GM20000 (cell line): ENCODE data around the gene SLC25A41.
A peak's percentile ranks its signal among the peaks of the same experiment; 100 is the strongest.

ENCODE experiments used
- DNase-seq: peaks from one replicate; pipeline ENCODE4 v3.0.0; 2012; ENCODE audit warnings: low spot score
- CTCF ChIP-seq: IDR thresholded peaks from 2 replicates; pipeline ENCODE4 v1.5.1; 2012; ENCODE audit warnings: mild to moderate bottlenecking, control low read depth; ENCODE audit errors: extremely low read depth, missing control alignments

The SLC25A41 gene

GRCh38 chr19:6476896-6477431, 43.4 kb upstream of the SLC25A41 start:
- no peak for TF ChIP-seq CTCF
- no peak for DNase-seq

DNA sequence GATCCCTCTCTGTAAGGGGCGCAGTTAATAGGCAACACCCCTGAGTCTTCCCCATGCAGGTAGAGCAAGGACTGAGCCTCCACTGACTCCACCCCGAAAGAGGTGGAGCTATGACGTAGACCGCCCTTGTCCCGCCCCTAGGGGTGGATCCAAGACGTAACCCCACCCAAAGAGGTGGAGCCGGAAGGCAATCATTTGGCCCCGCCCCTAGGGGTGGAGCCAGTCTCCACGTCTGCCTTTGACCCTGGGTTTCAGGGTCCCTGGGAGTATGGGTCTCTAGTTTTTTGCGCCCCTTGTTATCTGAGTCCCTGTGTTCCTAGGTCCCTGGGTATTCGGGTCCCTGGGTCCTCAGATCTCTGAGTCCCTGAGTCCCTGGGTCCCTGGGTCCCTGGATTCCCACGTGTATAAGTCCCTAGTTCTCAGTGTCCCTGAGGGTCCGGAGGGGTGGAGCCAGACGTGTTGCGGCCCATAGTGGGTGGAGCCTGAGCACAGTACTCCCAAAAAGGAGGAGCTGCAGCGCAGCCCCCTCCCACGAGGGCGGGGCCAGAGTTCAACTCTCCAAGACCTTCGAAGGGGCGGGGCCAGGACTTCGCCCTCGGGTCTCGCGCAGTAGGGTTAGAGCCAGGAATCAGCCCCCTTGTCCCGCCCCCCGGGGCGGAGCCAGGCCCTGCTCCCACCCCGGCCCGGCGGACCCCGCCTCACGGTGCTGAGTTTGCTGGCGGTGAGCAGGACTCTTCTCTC, 42.8 kb upstream of the SLC25A41 start:
- DNase-seq = peak; percentile 85
- no peak for TF ChIP-seq CTCF

GRCh38 chr19:6475321-6476108, 42.0 kb upstream of the SLC25A41 start:
- DNase-seq = no peak
- TF ChIP-seq CTCF = no peak

DNA sequence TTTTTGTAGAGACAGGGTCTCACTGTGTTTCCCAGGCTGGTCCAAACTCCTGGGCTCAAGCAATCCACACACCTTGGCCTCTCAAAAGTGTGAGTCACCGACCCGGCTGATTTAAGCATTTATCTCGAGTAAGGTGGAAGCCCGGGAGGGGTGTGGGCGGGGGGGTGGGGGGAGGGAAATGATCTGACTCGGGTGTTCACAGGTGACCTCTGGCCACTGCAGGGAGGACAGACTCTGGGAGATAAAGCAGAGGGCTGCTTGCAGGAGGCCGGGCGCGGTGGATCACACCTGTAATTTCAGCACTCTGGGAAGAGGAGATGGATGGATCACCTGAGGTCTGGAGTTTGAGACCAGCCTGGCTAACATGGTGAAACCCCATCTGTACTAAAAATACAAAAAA, 40.1 kb upstream of the SLC25A41 start:
- no peak for DNase-seq
- TF ChIP-seq CTCF = no peak

DNA sequence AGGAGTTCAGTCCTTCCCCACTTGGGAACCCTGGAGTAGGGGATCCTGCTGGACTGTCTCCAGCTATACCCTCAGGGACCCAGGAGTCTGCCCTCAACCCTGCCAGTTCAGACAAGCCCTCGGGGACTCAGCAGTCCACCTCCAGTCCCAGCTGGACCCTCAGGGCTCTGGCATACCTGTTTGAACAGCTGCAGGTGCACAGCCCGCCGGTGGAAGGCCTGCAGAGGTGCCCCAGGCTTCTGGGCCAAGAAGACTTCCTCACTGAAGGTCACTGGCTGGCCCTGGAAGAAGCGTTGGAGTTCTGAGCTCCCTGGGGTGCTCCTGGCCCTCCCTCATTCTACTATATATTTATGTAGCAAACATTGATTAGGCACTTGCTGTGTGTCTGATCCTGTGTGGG, 39.1 kb upstream of the SLC25A41 start:
- DNase-seq = no peak
- TF ChIP-seq CTCF = no peak

DNA sequence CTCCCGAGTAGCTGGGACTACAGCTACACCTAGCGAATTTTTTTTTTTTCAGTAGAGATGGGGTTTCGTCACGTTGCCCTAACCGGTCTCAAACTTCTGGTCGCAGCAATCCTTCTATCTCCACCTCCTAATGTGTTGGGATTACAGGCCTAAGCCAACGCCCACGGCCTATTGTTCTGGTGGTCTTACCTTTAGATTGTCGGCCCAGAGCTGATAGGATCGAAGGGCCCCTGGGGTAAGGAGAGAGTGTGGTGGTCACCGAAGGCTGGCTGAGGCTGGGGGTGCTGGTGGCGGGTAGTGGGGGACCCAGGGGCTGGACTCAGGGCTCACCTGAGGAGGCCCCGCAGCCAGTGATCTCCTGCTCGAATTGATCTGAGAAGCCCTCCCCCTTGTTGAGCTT, 37.5 kb upstream of the SLC25A41 start:
- DNase-seq = no peak
- TF ChIP-seq CTCF = no peak

DNA sequence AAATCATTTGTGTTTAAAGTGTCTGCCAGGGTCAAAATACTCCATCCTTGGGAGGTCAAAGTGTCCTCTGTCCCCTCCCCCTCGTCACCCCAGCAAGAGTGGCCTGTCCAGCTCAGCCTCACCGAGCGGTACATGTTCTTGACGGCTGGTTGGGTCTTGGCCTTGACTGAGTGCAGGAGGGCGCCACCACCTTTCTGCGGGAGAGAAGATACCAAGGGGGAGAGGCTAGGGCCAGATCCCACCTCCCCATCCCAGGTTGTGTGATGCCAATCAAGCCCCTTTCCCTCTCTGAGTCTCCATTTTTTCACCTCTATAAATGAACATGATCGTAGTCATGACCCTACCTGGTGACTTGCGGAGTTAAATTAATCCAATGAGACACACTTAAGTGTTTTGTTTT, 36.6 kb upstream of the SLC25A41 start:
- no peak for TF ChIP-seq CTCF
- DNase-seq = no peak
